GM19025 (cell line): ENCODE results near the gene WASHC4.

Experiments used
- ATAC-seq: cut with Tn5 transposase; IDR thresholded peaks from one replicate; pipeline ENCODE4 v1.9.1; 2021; ENCODE audit warnings: mild to moderate bottlenecking, low read depth, moderate library complexity; ENCODE audit not compliant: unreplicated experiment

The WASHC4 gene

GRCh38 chr12:105204916-105205315 lies 97.4 kb downstream of the WASHC4 start:
- no peak for ATAC-seq

GRCh38 chr12:105205322-105206048 lies 98.0 kb downstream of the WASHC4 start:
- no peak for ATAC-seq

GRCh38 chr12:105206686-105207374 lies 99.3 kb downstream of the WASHC4 start:
- ATAC-seq: no peak

GRCh38 chr12:105209091-105209490 lies 101.6 kb downstream of the WASHC4 start:
- no peak for ATAC-seq

GRCh38 chr12:105212438-105212837 lies 104.9 kb downstream of the WASHC4 start:
- ATAC-seq: no peak

- no peak for ATAC-seq
Measured at GRCh38 chr12:105214148-105214547, 106.6 kb downstream of the WASHC4 start.

- no peak for ATAC-seq
Measured at GRCh38 chr12:105214670-105215375, 107.3 kb downstream of the WASHC4 start.

- no peak for ATAC-seq
Measured at GRCh38 chr12:105218434-105218833, 110.9 kb downstream of the WASHC4 start.
